HCT116 (cell line): ENCODE data around the gene UBE2J2. TPM values are rescaled to one million over a fixed set of nuclear protein-coding genes. Genes with fewer than 3 reads are reported as not detected.

Experiments
- ATAC-seq: fragments of 200-7000 bp; cut with Tn5 transposase; 2 replicates; pipeline ENCODE4 v1.9.1; 2020; ENCODE audit warnings: mild to moderate bottlenecking, moderate library complexity
- BruUV-seq: library from RNA; stranded (reverse); fragments of 400-500 nt; replicated peaks from 2 replicates; lab custom pipeline; 2021; lab: Mats Ljungman, UMichigan
- CTCF ChIA-PET: fragments of 300-600 bp; sonication (Branson Sonifier 250); formaldehyde crosslinking; loops from one replicate; lab custom pipeline; 2021; ENCODE audit warnings: antibody characterized with exemption; lab: Charles Lee
- POLR2A ChIA-PET: fragments of 300-600, 350-600 bp; sonication (Branson Sonifier 250); formaldehyde crosslinking; loops from one replicate; lab custom pipeline; 2021; ENCODE audit warnings: antibody characterized with exemption; lab: Charles Lee
- RAD21 ChIA-PET, 2 experiments: fragments of 300-600 bp; sonication (Branson Sonifier 250); formaldehyde crosslinking; loops; one replicate each; lab custom pipeline; 2023; ENCODE audit warnings: low total read pairs in 2 of 2; ENCODE audit not compliant: uncharacterized antibody in 2 of 2, unreplicated experiment in 2 of 2, low non-redundant PET in 1 of 2; lab: Charles Lee
- DNase-seq: peaks from one replicate; pipeline ENCODE4 v3.0.0-alpha.2; 2010; ENCODE audit warnings: low read depth, low spot score
- H2AFZ ChIP-seq: fragments of 200-600 bp; shearing (Covaris generic), sonication (generic); 2 replicates; pipeline ENCODE4 v1.6.1; 2017; ENCODE audit warnings: low read depth, mixed run types, mixed read lengths, antibody characterized with exemption, low read length; ENCODE audit not compliant: poor library complexity, severe bottlenecking
- H3K27ac ChIP-seq: 2 replicates; pipeline ENCODE4 v1.5.1; 2012; ENCODE audit warnings: low read depth, low read length
- H3K27me3 ChIP-seq: fragments of 200-600 bp; sonication (generic); 2 replicates; pipeline ENCODE4 v1.6.1; 2016; ENCODE audit warnings: mixed run types, low read length, mixed read lengths; ENCODE audit not compliant: insufficient read depth
- H3K36me3 ChIP-seq, 2 experiments: fragments of 200-500 bp in 1 of 2; fragments of 200-600 bp in 1 of 2; sonication (Bioruptor generic) in 1 of 2; sonication (generic) in 1 of 2; 2 replicates each; pipeline versions ENCODE4 v1.5.1 to v1.6.1; 2014 to 2016; ENCODE audit warnings: low read length in 2 of 2, inconsistent platforms in 1 of 2, mixed read lengths in 1 of 2, mixed run types in 1 of 2; ENCODE audit not compliant: insufficient read depth in 2 of 2, control insufficient read depth in 1 of 2
- H3K4me1 ChIP-seq, 2 experiments: fragments of 200-600 bp in 1 of 2; sonication (generic) in 1 of 2; 2 replicates each; pipeline versions ENCODE4 v1.5.1 to v1.6.1; 2012 to 2017; ENCODE audit warnings: low read length in 2 of 2, inconsistent platforms in 1 of 2, mild to moderate bottlenecking in 1 of 2, mixed read lengths in 1 of 2, mixed run types in 1 of 2, moderate library complexity in 1 of 2; ENCODE audit not compliant: insufficient read depth in 2 of 2, control insufficient read depth in 1 of 2
- H3K4me2 ChIP-seq: fragments of 200-600 bp; sonication (generic); 2 replicates; pipeline ENCODE4 v1.6.1; 2017; ENCODE audit warnings: mixed run types, low read length, mixed read lengths
- H3K4me3 ChIP-seq, 2 experiments: fragments of 200-600 bp in 1 of 2; sonication (generic) in 1 of 2; replicated peaks in 1 of 2; 2 replicates each; pipeline ENCODE4 v1.5.1; 2011 to 2016; ENCODE audit warnings: low read length in 2 of 2, control low read depth in 1 of 2, low read depth in 1 of 2, mild to moderate bottlenecking in 1 of 2, mixed read lengths in 1 of 2, mixed run types in 1 of 2
- H3K79me2 ChIP-seq: fragments of 200-600 bp; sonication (generic); 2 replicates; pipeline ENCODE4 v1.6.1; 2017; ENCODE audit warnings: mild to moderate bottlenecking, mixed run types, low read length, moderate library complexity, mixed read lengths; ENCODE audit not compliant: insufficient read depth
- H3K9ac ChIP-seq: fragments of 200-600 bp; sonication (generic); 2 replicates; pipeline ENCODE4 v1.6.1; 2016; ENCODE audit warnings: low read length, mixed read lengths
- H3K9me2 ChIP-seq: fragments of 200-600 bp; sonication (generic), shearing (Covaris generic); 2 replicates; pipeline ENCODE4 v1.6.1; 2017; ENCODE audit warnings: mixed run types, mild to moderate bottlenecking, moderate library complexity; ENCODE audit not compliant: insufficient read depth
- H3K9me3 ChIP-seq, 2 experiments: fragments of 200-500 bp in 1 of 2; fragments of 200-600 bp in 1 of 2; sonication (Bioruptor generic) in 1 of 2; sonication (generic) in 1 of 2; 2 replicates each; pipeline ENCODE4 v1.6.1; 2014 to 2017; ENCODE audit warnings: low read length in 2 of 2, mixed read lengths in 2 of 2, inconsistent platforms in 1 of 2, low read depth in 1 of 2, mild to moderate bottlenecking in 1 of 2, mixed run types in 1 of 2, moderate library complexity in 1 of 2; ENCODE audit not compliant: control insufficient read depth in 1 of 2, insufficient read depth in 1 of 2
- H4K20me1 ChIP-seq: fragments of 200-600 bp; sonication (generic), shearing (Covaris generic); 2 replicates; pipeline ENCODE4 v1.6.1; 2017; ENCODE audit warnings: mixed run types, mild to moderate bottlenecking, moderate library complexity; ENCODE audit not compliant: insufficient read depth
- ATF3 ChIP-seq: IDR thresholded peaks from 2 replicates; pipeline ENCODE4 v1.6.1; 2012
- CBX3 ChIP-seq: IDR thresholded peaks from 2 replicates; pipeline ENCODE4 v1.6.1; 2012; ENCODE audit warnings: low read depth
- EGR1 ChIP-seq: IDR thresholded peaks from 2 replicates; pipeline ENCODE4 v1.6.1; 2012; ENCODE audit warnings: low read depth
- ELF1 ChIP-seq: IDR thresholded peaks from 2 replicates; pipeline ENCODE4 v1.6.1; 2012; ENCODE audit warnings: low read depth, borderline replicate concordance
- EZH2phosphoT487 ChIP-seq: fragments of 200-600 bp; IDR thresholded peaks from 2 replicates; pipeline ENCODE4 v1.6.1; 2018; ENCODE audit warnings: antibody characterized with exemption, borderline replicate concordance
- FOSL1 ChIP-seq: IDR thresholded peaks from 2 replicates; pipeline ENCODE4 v1.6.1; 2012; ENCODE audit warnings: low read depth
- MAX ChIP-seq: IDR thresholded peaks from 2 replicates; pipeline ENCODE4 v1.6.1; 2012
- POLR2AphosphoS5 ChIP-seq: IDR thresholded peaks from 2 replicates; pipeline ENCODE4 v1.6.1; 2011; ENCODE audit warnings: mild to moderate bottlenecking, low read depth, low read length, moderate library complexity
- RAD21 ChIP-seq: IDR thresholded peaks from 2 replicates; pipeline ENCODE4 v1.6.1; 2012; ENCODE audit warnings: low read depth, mild to moderate bottlenecking
- REST ChIP-seq: IDR thresholded peaks from 2 replicates; pipeline ENCODE4 v1.6.1; 2012; ENCODE audit warnings: low read depth
- YY1 ChIP-seq: IDR thresholded peaks from 2 replicates; pipeline ENCODE4 v1.6.1; 2011; ENCODE audit warnings: low read length, low read depth, moderate library complexity, mild to moderate bottlenecking; ENCODE audit not compliant: insufficient replicate concordance; ENCODE audit errors: extremely low read depth
- ZBTB33 ChIP-seq: IDR thresholded peaks from 2 replicates; pipeline ENCODE4 v1.6.1; 2011; ENCODE audit warnings: mild to moderate bottlenecking, low read length, moderate library complexity; ENCODE audit not compliant: insufficient replicate concordance; ENCODE audit errors: extremely low read depth
- intact Hi-C: fragments of 100-400 bp; cut with micrococcal nuclease; formaldehyde crosslinking; loops from 2 replicates; pipeline ENCODE4 v1.10.0; 2022
- total RNA-seq: library from RNA; stranded (reverse); gene quantifications from one replicate; pipeline ENCODE4 v1.2.1, GENCODE V29; 2021; ENCODE audit not compliant: unreplicated experiment

The UBE2J2 gene
- total RNA-seq, 1 experiment from 2014 or later = 67.7 TPM

- TF ChIP-seq ZBTB33 = no peak
- no peak for TF ChIP-seq YY1
- TF ChIP-seq RAD21 = no peak
- TF ChIP-seq EZH2phosphoT487 = no peak
These were observed 5.0 kb upstream of the UBE2J2 start (continued) for GRCh38 chr1:1278620-1279019.

GRCh38 chr1:1275836-1276235 lies 2.2 kb upstream of the UBE2J2 start:
- CTCF ChIA-PET = no interaction called here
- H3K4me3 ChIP-seq = no peak overlapping the region
- RAD21 ChIA-PET = no interaction called here
- no peak overlapping the region for H3K4me2 ChIP-seq
- no peak overlapping the region for H3K9ac ChIP-seq
- no peaks in the 10 kb centered on the region for H3K9me2 ChIP-seq
- intact Hi-C loops = no loop called here
- no peaks in the 10 kb centered on the region for H3K27me3 ChIP-seq
- BruUV-seq = no TSS peak
- H3K79me2 ChIP-seq = peaks cover 27% of the 10 kb centered on the region
- H3K4me1 ChIP-seq = peaks cover 15 to 32% of the 10 kb centered on the region in 2 experiments; a peak in 3 of 4 replicates
- no peaks in the 10 kb centered on the region for H3K9me3 ChIP-seq
- no peak overlapping the region for H3K27ac ChIP-seq
- DNase-seq (no peak), ATAC-seq (no peak)
- peaks cover 0 to 4% of the 10 kb centered on the region in 2 experiments; a peak in 1 of 4 replicates for H3K36me3 ChIP-seq
- H4K20me1 ChIP-seq = no peaks in the 10 kb centered on the region
- H2AFZ ChIP-seq = no peak overlapping the region
- POLR2A ChIA-PET = no interaction called here
- TF ChIP-seq YY1 = no peak
- no peak for TF ChIP-seq MAX
- TF ChIP-seq ATF3 = no peak
- TF ChIP-seq FOSL1 = no peak
- TF ChIP-seq REST = no peak
- TF ChIP-seq ZBTB33 = no peak
- no peak for TF ChIP-seq ELF1
- TF ChIP-seq EGR1 = no peak
- TF ChIP-seq POLR2AphosphoS5 = no peak
- no peak for TF ChIP-seq CBX3
